Medulla oblongata (tissue), 1 donor: ENCODE results near the gene SIGLEC12.
"Not testable (repeated sequence)": the region's sequence is repeated elsewhere in the genome, so short reads cannot be mapped to it uniquely, and the experiment has no call there.

Source experiments
- DNase-seq: peaks from one replicate; pipeline ENCODE4 v3.0.0-alpha.2; 2015; ENCODE audit errors: extremely low spot score

Gene SIGLEC12

DNA sequence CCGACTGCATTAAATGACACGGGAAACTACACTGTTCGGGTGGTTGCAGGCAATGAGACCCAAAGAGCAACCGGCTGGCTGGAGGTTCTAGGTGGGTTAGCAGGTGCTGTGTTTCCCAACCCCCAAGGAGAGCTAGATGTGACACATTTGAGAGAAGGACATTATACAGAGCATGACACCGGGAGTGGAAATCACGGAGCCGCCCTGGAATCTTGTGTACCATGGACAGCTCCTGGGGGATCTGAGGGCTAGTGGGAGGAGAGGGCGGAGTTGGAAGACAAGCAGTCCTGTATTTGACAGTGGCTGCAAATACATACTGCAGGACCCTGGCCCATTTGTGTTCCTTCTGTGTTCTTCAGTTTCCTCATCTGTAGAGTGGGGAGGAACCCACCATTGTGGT is 21.0 kb downstream of the SIGLEC12 start:
- DNase-seq: no peak

DNA sequence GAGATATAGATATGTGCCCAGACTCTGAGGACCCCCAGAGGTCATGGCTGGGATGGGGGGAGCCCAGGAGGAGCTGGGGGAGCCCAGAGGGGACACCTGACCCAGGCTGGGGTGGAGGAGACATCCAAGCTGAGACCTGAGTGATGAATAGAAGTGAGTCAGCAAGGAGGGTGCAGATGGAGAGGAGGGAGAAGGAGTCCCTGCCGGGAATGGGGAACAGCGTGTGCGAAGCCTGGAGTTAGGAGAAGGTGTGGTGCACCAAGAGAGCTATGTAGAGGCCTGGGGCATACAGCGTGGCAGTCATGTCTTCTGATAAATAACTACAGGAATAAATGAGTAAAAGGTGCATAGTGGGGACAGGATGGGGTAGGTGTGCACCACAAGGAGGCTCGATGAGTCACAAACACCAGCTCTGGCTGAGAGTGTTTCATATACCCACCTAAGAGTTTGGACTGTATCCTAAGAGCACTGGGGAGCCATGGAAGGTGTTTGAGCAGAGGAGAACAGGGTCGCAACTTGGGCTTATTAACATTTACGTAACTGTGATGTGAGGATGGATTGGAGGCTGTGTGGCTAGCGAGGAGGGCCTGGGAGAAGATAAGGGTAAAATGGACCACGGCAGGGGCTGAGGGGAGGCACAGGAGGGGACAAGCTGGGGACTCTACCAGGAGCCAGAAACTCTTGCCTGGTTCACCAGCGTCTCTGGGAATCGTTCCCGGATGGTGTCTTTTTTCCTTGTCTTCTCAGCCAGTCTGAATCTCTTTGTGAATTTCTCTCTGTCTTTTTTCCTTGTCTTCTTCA is 21.9 kb downstream of the SIGLEC12 start:
- no peak for DNase-seq

DNA sequence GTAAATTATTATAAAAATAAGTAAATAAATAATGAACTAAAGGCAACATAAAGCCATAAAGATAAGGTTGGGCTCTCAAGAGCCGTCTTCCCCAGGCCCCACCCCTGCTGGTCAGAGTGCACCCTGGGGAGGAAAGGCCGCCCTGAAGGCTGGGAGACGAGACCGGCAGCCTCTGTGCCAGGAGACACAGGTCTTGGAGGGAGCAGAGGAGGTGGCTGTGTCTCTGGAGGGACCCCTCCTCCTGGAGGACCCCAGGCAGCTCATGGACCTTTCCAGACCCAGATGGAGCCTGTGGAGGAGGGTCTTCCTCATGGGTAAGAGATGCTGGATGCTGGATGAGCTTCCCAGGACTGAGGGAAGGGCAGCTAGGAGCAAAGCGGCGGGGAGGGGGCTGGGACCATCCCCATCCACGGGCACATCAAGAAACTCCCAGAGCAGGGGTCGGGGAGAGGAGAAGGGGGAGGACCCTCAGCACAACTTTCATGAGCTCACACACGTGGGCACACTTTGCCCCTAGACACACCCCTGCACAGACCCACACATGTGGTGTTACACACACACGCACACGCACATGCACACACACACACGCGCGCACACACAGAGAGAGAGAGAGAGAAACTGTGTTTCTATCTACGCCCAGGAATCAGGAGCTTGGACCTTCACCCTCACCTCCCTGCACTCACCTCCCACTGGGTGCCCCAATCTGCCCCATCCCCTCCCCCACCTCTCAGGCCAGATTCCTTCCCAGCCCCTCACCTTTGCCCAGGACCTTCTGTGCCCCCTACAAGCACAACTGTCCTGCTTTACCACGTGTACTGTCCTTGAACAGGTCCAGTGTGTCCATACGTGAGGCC is 23.0 kb downstream of the SIGLEC12 start, which contains the start of gene CEACAM18:
TSS of gene CEACAM18 (plus strand) at position 159 of the 854 bp plus-strand sequence.
- no peak for DNase-seq

DNA sequence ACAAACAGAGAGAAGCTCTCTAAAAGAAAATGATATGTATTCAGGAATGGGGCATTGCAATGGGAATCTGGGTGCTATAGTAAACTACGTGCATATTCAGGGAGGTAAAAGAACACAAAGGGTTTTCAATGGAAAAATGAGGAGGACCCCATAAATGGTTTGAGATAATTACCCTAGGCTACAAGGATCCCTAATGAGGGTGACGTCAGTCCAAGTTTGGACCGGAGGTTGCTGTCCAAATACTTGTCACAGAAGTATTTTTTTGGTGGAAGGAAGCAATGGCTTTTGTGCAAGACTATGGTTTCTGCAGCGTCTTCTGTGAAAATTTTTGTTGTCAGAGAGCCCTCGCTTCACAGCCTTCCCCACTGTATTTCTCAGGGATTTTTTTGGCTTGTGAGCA is 24.3 kb downstream of the SIGLEC12 start:
- no peak for DNase-seq

DNA sequence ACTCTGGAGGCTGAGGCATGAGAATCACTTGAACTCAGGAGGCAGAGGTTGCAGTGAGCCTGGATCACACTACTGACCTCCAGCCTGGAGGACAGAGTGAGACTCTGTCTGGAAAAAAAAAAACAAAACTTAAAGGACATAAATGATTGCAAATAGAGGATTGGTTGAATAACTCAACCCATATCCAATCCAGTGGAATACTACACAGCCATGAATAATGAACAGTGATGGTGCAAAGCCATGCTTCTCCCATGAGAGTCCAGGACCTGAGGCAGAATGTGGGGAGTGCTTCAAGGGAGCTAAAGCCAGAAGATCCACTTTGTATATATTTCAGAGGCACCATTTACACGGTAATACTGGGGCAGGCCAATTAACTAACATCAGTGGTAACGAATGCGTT is 25.4 kb downstream of the SIGLEC12 start:
- DNase-seq: no peak

DNA sequence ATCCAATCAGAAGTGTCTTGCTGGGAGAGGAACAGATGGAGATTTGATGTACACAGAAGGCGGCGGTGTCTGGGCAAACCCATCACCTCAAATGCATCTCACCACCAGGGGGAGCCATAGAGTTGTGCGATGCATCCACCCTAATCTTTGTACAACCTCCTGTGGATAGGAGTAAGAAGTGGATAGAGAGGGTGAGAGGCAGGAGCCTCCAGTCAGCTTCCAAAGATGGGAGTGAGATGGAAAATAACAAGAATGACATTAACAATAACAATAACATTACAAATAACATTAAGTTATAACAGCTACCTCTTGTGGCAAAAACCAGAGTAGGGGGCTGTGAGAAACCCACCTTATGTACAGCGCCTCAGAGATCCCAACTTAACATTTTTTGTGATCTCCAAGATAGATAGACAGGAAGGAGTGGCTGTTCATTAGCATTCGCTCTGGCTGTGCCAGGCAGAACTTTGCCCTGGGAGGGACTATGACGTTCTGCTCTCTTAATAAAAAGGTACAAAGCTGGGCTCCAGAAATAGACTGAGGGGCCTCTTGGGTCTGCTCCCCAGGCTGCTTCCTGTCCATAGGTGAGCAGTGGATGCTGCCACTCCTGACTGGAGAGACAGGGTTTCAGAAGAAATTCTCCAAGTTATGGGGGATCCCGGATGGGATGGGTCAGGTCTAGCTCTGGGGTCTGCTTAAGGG is 28.4 kb downstream of the SIGLEC12 start:
- DNase-seq: peak; percentile 80

DNA sequence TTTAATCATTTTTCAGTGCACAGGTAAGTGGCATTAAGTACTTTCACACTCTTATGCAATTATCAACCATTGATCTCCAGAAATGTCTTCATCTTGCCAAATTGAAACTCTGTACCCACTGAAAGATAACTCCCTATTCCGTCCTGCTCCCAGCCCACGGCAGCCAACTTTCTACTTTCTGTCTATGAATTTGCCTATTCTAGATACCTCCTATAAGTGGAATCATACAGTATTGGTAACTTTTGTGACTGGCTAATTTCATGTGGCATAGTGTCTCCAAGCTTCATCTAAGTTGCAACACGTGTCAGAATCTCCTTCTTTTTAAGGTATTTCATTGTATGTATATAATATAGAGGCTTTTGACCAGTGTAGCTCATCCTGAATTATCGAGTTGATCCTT is 29.0 kb downstream of the SIGLEC12 start:
- no peak for DNase-seq

DNA sequence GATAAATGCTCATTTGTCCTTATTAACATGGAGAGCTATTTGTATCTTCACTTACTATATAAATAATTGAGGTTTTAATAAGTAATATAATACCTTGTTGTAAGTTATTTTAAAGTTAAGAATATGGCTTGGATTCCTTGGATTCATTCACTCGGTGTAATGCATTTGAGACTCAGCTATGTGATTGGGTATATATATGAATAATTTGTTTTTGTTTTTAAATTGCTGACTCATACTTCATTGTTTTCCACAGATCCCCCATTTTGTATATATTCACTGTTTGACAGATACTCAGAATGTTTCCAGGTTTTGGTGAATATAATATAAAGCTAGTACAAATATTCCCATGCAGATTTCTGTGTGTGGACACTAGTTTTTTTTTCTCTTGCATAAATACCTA is 30.1 kb downstream of the SIGLEC12 start:
- DNase-seq: no peak

DNA sequence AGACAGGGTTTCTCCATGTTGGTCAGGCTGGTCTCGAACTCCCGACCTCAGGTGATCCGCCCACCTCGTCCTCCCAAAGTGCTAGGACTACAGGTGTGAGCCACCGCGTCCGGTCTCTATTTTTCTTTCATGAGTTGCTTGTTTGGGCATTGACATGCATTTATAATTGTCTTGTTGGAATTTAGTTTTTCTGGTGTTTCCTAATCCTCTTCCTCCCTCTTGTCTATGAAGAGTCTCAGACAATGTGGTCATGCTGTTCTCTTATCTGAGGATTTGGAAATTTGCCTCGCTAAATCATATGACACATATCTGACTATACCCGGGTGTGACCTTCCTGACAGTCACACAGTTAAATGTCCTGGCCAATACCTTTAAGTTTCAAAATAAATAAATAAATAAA is 30.6 kb downstream of the SIGLEC12 start:
- DNase-seq: no peak

DNA sequence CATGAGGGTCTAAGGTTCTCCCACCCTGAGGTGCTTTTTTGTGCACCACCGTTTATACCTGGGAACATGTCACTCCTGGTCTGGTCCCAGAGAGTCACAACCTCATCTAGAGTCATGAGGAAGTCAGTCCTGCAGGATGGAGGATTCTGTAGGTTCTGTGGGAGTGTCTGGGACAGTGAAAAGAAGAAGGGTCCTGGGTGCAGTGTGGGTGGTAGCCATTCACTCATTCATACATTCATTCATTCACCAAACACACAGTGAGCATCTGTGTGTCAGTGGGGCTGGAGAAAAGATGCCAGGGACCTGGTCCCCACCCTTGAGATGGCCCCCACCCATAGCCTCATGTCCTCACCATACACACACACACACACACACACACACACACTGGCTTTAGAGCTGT is 32.0 kb downstream of the SIGLEC12 start:
- DNase-seq: no peak

DNA sequence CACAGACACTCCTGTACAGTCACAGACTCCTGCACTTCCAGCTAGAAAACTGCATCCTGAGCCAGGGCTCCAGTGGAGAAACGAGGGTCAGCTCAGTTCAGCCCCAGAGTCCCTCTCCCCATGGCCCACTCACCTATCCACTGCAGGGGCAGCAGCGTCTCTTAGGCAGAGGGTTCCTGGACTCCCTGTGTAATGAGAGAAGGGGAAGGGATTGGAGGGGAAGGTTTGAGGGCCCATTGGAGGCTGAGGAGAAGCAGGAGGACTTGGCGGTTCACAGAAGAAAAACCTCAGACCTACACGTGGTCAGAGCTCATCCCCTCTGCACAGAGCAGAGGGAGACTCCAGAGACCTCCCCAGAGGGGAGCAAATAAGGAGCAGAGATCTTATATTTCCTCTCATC is 32.4 kb downstream of the SIGLEC12 start:
- no peak for DNase-seq

DNA sequence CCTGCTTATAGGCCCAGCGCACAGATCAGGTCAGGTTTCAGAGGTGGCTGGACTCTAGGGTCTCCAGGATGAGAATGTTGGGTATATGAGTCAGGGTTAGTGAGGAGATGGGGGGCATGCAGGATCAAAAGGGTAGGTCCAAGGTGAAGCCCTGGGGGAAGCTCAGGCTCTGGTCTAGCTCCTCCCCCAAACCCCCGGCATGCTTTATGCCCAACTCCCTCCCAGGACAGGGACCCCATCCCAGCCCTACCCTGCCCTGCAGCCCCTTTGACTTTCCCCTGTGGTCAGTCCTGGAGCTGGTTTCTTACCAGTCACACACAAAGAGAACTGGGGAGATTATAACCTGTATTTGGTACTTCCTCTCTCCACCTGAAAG is 33.1 kb downstream of the SIGLEC12 start:
- DNase-seq: no peak

DNA sequence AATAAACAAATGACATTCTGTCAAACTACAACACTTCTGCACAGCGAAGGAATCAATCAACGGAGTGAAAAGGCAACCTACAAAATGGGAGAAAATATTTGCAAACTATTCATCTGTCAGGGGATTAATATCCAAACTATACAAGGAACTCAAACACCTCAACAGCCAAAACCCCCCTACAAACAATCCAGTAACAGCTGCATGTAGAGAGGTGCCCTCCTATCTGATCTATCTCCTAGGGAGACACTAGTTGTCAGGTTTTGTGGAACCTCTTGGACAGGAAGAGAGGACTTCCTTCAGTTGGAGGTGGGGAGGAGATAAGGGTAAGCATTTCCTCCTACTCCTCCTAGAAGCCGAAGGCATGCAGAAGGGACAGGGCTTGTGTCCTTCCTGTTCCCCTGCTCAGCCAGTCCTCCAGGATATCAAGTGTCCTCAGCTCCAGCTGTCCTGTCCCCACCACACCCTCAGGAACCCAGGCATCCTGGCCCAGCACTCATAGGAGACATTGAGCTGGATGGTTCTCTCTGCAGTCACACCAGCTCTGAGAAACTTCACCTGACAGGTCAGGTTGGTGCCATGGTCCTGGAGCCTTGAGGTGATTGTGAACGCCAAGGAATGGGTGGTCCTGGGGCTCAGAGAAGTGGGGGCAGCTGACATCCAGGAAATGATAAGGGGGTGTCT is 33.6 kb downstream of the SIGLEC12 start:
- no peak for DNase-seq

DNA sequence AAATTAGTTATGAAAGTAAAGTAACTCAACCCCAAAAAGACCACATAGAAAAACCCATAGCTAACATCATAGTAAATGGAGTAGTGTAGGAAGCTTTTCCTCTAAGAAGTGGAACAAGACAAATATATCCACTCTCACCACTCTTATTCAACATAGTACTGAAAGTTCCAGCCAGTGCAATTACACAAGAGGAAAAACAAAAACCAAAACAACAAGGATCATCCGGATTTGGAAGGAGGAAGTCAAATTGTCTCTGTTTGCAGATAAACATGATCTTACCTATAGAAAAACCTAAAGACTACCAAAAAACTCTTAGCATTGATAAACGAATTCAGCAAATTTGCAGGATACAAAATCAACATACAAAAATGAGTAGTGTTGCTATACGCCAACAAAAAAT is 34.9 kb downstream of the SIGLEC12 start:
- peak; percentile 33 for DNase-seq

DNA sequence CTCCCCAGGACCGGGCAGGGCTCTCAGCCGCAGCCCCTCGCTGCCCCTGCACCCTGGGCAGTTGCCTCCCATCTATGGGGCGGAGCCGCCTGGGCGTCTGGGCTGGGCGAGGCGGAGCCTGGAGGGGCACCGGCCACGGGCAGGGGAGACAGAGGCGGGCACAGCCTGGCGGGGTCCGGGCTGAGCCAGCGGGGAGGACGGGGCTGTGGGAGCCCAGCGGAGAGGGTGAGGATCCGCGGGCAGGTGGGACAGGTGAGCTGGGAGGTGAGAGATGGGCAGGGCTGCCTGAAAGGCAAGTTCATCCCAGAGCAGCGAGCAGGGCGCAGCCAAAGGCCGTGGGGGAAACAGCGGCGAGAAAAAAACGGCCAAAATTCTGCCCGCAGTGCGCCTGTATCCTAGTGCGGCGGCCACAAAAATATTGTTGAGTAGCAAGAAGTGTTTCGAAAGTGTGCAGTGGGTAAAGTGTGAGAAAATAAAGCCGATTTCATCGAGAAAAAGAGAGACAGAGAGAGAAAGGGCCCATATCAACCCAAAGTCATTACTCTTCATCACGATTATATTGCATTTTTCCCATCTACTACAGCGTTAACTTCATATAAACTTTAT is 37.5 kb downstream of the SIGLEC12 start:
- not testable (repeated sequence) for DNase-seq

DNA sequence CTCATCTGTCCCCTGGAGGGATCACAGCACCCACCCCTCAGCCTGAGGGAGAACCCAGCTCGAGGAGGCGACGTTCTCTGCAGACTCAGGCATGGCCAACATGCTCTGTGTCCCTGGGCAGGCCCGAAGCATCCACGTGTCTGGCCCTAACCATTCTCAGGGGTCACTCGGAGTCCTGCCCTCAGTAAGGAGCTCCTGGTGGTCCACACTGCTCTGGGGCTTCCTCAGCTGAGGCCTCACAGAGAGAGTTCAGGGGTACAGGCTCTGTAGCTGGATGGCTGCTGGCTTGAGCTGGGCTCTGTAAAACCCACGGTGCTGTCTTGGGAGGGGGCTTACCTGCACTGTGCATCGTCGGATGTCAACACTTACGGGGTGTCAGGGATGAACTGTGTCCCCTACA is 38.9 kb downstream of the SIGLEC12 start:
- no peak for DNase-seq

DNA sequence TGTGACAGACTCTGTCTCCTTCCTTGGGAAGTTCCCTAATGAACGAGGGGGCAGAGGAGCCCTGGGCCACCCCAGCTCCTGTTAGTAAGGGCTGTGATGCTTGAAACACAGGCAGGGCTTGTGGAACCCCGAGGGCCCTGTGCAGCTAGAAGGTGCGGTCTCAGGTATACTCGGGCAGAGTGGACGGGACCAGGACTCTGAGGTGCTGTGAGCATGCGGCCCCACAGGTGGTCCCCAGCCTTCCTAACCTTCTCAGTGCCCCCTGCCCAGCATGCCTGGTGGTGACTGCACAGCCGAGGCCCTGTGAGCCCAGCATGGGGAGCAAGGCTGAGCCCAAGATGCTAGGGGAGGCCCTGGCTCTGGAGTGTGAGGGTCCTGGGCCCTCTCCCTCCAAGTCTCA is 39.3 kb downstream of the SIGLEC12 start:
- DNase-seq: no peak

DNA sequence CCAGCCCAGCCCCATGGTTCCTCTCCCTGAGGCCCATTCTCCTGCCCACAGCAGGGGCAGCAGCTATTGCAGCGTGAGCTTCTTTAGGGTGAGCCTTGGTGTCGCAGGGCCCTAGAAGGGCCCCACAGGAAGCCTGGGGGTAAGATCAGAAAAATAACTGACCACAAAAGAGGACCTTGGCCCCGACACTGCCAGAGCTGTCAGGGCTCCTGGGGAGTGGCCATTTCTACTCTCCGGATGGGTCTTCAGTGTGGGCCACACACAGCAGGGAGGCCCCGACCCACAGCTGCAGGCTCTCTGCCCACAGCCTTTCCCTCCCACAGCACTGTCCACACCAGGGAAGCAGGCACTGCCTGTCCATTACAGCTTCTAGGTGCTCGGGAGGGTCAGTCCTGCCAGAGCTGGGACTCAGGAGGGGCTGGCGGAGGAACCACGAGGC is 39.9 kb downstream of the SIGLEC12 start:
- peak; percentile 72 for DNase-seq

DNA sequence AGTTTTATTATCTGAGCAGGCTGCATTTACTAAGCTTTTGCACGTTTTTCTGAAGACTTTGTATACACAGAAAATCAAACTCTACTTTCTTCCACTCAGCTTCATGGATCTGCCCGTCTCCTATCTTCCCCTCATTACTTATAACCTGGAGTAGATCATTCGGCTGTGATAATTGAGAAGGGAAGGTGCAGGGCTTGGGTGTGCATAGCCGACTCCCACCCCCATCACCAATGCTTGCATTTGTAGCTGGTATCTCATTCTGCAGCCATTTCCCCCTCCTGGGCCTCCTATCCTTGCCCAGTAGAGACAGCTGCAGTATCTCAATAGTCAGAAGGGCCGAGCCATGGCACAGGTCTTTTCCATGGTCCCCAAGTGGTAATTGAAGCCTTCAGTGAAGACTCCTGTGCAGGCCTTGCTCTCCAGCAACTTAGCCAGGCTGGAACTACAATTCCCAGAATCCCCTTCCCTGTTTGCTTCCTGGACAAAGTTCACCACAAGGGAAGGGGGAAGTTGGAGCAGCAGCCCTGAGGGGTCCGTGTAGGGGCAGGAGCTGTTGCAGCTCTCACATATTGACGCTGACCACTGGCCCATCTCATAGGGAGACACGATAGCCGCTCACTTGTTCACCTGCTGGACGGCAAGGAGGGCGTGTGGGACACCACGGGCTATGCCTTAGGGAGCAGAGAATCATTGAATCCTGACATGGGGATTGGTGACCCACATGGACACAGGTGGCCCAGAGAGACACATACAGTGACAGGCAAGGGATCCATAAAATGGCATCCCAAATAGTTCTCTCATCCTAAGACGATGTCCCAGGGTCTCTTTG is 41.2 kb downstream of the SIGLEC12 start:
- DNase-seq: peak; percentile 49

DNA sequence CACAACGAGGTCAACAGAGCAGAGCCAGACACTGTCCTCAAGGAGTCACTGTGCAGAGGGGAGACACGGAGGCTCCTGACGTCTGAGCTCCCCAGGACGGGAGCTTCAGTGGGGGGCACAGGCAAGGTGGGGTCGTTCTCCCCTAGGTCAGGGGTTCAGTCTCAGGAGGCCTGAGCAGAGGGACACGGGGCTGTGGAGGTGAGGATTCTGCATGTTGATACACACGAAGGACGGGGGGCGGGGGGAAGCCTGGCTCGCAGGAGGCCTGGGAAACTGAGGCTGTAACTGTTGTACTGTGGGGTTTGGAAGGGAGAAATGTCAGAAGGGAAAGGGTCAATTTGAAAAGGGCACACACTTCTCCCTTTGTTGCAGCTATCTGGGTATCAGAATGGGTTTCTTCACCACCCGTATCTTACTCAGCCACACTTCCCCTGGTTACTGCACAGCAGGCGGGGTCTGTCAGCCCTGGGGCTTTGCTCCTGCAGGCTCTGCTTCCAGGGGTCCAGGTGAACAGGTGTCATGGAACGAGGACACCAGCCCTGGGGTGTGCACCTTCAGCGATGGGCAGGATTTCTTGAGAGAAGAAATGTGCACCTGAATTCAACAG is 42.6 kb downstream of the SIGLEC12 start:
- DNase-seq: no peak
